Parathyroid adenoma (tissue), 2 donors: ENCODE data around the gene RAD9A.

Experiments
- H2AFZ ChIP-seq: fragments of 300-600 bp; sonication (generic); one replicate; pipeline ENCODE4 v1.7.0; 2017; ENCODE audit warnings: antibody characterized with exemption, mild to moderate bottlenecking
- H3K27ac ChIP-seq: fragments of 300-600 bp; sonication (generic); one replicate; pipeline ENCODE4 v1.7.0; 2017
- H3K27me3 ChIP-seq: fragments of 300-600 bp; sonication (generic); one replicate; pipeline ENCODE4 v1.7.0; 2017; ENCODE audit warnings: low read length; ENCODE audit not compliant: control insufficient read depth, insufficient read depth
- H3K36me3 ChIP-seq: fragments of 300-600 bp; sonication (generic); one replicate; pipeline ENCODE4 v1.7.0; 2017; ENCODE audit warnings: low read length; ENCODE audit not compliant: control insufficient read depth, insufficient read depth
- H3K4me1 ChIP-seq: fragments of 300-600 bp; sonication (generic); one replicate; pipeline ENCODE4 v1.7.0; 2017; ENCODE audit warnings: control low read depth
- H3K4me2 ChIP-seq: fragments of 300-600 bp; sonication (generic); one replicate; pipeline ENCODE4 v1.7.0; 2017; ENCODE audit warnings: low read length
- H3K4me3 ChIP-seq: fragments of 300-600 bp; sonication (generic); one replicate; pipeline ENCODE4 v1.7.0; 2017; ENCODE audit warnings: low read depth, low read length
- H3K79me2 ChIP-seq: fragments of 300-600 bp; sonication (generic); one replicate; pipeline ENCODE4 v1.7.0; 2017; ENCODE audit warnings: control low read depth
- H3K9ac ChIP-seq: fragments of 300-600 bp; sonication (generic); one replicate; pipeline ENCODE4 v1.7.0; 2017; ENCODE audit warnings: mild to moderate bottlenecking
- H3K9me3 ChIP-seq: fragments of 300-600 bp; sonication (generic); one replicate; pipeline ENCODE4 v1.7.0; 2017; ENCODE audit warnings: low read length; ENCODE audit not compliant: control insufficient read depth
- TF ChIP-seq, protein P1 (sequence below): fragments of 300-600 bp; sonication (generic); IDR thresholded peaks from one replicate; pipeline ENCODE4 v1.7.0; 2017; ENCODE audit warnings: antibody characterized with exemption, mild to moderate bottlenecking
- donor health status: primary hyperparathyroidism.

RAD9A gene

DNA sequence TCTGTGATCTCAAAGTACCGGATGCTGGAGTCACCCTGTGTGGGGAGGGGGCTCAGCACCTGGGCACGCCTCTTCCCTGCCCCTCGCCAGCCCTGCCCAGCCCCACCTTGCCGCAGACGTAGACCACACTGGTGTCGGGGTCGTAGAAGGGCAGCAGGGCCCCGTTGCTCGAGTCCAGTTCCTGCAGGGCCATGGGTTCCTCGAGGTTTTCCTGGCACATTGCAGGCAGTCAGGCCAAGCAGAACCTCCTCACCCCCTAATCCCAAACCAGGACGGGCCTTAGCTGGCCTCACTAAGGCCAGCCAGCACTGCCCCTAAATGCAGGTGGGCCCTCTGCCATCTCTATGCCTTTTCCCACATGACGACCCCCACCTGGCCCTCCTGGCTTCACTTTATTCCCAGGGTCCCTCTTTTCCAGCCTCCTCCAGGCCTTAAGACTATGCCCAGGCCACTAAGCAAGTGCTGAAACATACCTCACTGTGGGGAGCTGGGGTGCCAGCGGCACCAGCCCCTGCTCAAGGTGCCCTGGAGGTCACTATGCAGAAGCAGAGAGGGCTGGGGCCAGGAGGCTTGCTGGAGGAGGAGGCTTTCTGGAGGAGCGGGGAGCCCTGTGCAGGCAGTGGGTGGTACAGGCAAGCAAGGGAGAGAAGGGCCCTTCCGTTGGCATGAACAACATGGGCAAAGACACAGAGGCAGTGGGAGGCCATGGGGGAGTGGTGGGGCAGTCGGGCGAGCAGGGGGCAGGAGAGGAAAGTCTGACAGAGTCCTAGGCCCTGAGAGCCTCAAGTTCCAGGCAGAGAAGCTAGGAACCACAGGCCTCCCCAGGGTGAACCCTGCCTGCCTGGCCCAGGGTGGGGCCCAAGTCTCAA is 48.7 kb downstream of the RAD9A start:
- TF ChIP-seq, protein P1, sequence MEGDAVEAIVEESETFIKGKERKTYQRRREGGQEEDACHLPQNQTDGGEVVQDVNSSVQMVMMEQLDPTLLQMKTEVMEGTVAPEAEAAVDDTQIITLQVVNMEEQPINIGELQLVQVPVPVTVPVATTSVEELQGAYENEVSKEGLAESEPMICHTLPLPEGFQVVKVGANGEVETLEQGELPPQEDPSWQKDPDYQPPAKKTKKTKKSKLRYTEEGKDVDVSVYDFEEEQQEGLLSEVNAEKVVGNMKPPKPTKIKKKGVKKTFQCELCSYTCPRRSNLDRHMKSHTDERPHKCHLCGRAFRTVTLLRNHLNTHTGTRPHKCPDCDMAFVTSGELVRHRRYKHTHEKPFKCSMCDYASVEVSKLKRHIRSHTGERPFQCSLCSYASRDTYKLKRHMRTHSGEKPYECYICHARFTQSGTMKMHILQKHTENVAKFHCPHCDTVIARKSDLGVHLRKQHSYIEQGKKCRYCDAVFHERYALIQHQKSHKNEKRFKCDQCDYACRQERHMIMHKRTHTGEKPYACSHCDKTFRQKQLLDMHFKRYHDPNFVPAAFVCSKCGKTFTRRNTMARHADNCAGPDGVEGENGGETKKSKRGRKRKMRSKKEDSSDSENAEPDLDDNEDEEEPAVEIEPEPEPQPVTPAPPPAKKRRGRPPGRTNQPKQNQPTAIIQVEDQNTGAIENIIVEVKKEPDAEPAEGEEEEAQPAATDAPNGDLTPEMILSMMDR = no peak
- no peak overlapping the region for H3K4me2 ChIP-seq
- H3K79me2 ChIP-seq = no peaks in the 10 kb centered on the region
- H2AFZ ChIP-seq = no peak overlapping the region
- H3K4me3 ChIP-seq = no peak overlapping the region
- no peaks in the 10 kb centered on the region for H3K9me3 ChIP-seq
- H3K4me1 ChIP-seq = no peaks in the 10 kb centered on the region
- H3K9ac ChIP-seq = no peak overlapping the region
- H3K27ac ChIP-seq = no peak overlapping the region
- no peaks in the 10 kb centered on the region for H3K27me3 ChIP-seq
- no peaks in the 10 kb centered on the region for H3K36me3 ChIP-seq

DNA sequence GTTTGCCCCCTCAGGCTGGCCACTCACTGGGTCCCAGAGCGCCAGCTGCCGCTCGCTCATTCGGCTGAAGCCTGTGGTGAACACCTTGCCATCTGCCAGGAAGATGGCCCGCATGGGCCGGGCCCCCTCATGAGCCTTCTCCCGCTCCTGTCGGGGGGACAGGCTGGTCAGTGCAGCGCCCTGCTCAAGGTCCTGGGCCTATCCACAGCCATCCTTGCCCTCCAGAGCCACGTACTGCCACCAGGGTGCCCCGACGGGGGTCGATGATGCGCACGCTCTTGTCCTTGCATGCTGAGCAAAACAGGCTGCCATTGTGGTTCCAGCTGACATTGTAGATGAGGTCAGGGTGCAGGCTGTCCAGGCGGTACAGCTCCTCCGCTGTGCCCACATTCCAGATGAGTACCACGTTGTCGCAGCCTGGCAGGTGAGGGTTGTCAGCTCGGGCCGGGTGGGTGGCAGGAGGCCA is 49.3 kb downstream of the RAD9A start:
- Histone ChIP-seq H3K79me2 (no peaks in the 10 kb centered on the region), H3K4me1 (no peaks in the 10 kb centered on the region), H3K9ac (no peak overlapping the region), H3K4me2 (no peak overlapping the region), H3K27ac (no peak overlapping the region), H2AFZ (no peak overlapping the region), H3K27me3 (no peaks in the 10 kb centered on the region), H3K9me3 (no peaks in the 10 kb centered on the region), H3K36me3 (no peaks in the 10 kb centered on the region), H3K4me3 (no peak overlapping the region)
- TF ChIP-seq, protein P1 = no peak

DNA sequence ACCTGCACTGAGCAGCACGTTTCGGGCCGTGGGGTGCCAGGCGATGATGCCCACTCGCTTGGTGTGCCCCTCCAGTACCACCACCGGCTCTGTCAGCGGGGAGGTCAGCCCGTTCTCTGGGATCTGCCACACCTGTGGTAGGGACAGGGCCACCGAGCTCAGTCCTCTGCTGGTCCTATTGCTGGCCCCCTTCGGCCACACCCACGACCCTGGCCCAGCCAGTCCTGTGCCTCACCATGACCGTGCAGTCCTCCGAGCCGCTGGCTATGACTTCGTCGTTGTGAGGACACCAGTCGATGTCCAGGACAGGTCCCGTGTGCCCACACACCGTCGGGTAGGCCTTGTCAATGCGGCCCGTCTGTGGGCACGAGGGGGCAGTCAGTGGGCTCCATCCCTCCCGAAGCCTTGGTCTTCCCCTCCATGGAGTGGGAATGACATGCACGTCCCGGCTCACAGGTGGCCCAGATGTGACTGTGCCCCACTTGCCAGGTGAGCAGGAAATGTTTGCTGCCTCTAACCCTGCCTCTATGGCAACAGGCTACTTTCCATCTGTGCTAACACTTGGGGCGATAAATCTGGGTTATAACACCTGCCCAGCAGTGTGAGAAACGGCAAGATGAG is 50.1 kb downstream of the RAD9A start:
- H2AFZ ChIP-seq = no peak overlapping the region
- no peaks in the 10 kb centered on the region for H3K27me3 ChIP-seq
- TF ChIP-seq, protein P1 = no peak
- no peaks in the 10 kb centered on the region for H3K79me2 ChIP-seq
- no peaks in the 10 kb centered on the region for H3K4me1 ChIP-seq
- no peak overlapping the region for H3K9ac ChIP-seq
- no peaks in the 10 kb centered on the region for H3K36me3 ChIP-seq
- no peaks in the 10 kb centered on the region for H3K9me3 ChIP-seq
- H3K4me3 ChIP-seq = no peak overlapping the region
- no peak overlapping the region for H3K4me2 ChIP-seq
- no peak overlapping the region for H3K27ac ChIP-seq

DNA sequence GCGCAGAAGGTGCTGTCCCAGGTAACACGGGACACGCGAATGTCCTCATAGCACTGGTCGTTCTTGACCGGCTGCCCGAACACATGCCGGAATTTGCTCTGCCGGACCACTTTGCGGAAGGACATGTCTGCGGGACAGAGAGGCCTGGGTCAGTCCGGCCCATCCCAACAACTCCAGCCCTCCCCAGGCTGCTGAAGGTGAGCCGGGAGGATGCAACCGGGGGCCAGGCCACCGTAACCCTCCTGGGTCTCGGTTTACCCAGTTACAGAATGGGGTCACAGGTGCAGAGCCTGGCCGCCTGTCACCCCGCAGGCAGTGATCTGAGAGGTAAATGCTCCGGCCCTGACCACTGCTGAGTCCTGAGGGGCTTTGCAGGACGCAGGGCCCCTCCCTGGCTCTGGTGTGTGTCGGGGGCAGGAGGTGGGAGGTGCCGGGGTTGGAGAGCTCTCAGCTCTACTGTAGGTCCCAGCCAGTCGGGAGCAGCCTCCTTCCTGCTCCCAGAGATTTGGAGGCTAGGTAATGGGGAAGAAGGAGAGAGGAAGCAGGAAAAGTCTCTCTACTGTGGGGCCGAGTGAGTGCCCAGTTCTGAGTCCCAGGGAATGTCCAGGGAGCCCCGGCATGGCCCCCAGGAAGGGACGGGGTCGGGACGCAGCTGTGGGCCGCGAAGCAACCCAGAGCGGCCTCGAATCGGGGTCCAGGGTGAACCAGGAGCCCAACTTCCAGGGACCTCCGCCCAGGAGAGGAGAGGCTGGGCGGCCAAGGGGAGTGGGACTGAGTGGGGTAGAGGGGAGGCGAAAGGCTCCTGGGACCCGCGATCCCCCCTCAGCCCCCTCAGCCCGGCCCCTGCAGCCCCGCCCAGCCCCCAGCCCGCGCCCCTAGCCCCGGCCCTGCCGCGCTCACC is 51.0 kb downstream of the RAD9A start:
- H3K36me3 ChIP-seq = no peaks in the 10 kb centered on the region
- H2AFZ ChIP-seq = no peak overlapping the region
- no peaks in the 10 kb centered on the region for H3K79me2 ChIP-seq
- H3K27me3 ChIP-seq = no peaks in the 10 kb centered on the region
- no peaks in the 10 kb centered on the region for H3K9me3 ChIP-seq
- TF ChIP-seq, protein P1 = no peak
- peak overlapping the region; percentile 75 for H3K27ac ChIP-seq
- no peak overlapping the region for H3K9ac ChIP-seq
- H3K4me1 ChIP-seq = no peaks in the 10 kb centered on the region
- H3K4me3 ChIP-seq = peak overlapping the region; percentile 52
- H3K4me2 ChIP-seq = peak overlapping the region; percentile 65
